Measurements from ENCODE around the gene MAPK8IP2. TPM values are rescaled to one million over a fixed set of nuclear protein-coding genes. Genes with fewer than 3 reads are reported as not detected.
"Not testable (repeated sequence)": the region's sequence is repeated elsewhere in the genome, so short reads cannot be mapped to it uniquely, and the experiment has no call there.

MAPK8IP2 gene
- total RNA-seq, 1 donor from 2014 or later = 60.3 TPM

- FAIRE-seq (no peak), DNase-seq (ENCODE audit: low spot score in 2 of 2) (no peak)
Measured at GRCh38 chr22:50595189-50595588, 5.4 kb upstream of the MAPK8IP2 start.

- no peak for DNase-seq (ENCODE audit: low spot score in 2 of 2)
- FAIRE-seq = no peak
Measured at GRCh38 chr22:50597097-50597496, 3.5 kb upstream of the MAPK8IP2 start.

- FAIRE-seq (no peak), DNase-seq (ENCODE audit: low spot score in 2 of 2) (peak; percentile 88 to 89)
Measured at GRCh38 chr22:50599816-50600455, 657 bp upstream of the MAPK8IP2 start.

- DNase-seq (ENCODE audit: low spot score in 2 of 2) = peak; percentile 53
- no peak for FAIRE-seq
Measured at GRCh38 chr22:50600967-50601668, 525 bp downstream of the MAPK8IP2 start.

- FAIRE-seq = no peak
- DNase-seq (ENCODE audit: low spot score in 2 of 2) = peak in 1 of 2 donors; percentile 49
Measured at GRCh38 chr22:50601669-50602337, 1.2 kb downstream of the MAPK8IP2 start.

- FAIRE-seq (no peak), DNase-seq (ENCODE audit: low spot score in 2 of 2) (peak; percentile 27 to 51)
Measured at GRCh38 chr22:50602338-50602700, 1.7 kb downstream of the MAPK8IP2 start.

GRCh38 chr22:50603511-50604255 lies 3.1 kb downstream of the MAPK8IP2 start:
- no peak for FAIRE-seq
- no peak for DNase-seq (ENCODE audit: low spot score in 2 of 2)

GRCh38 chr22:50604256-50605001 lies 3.8 kb downstream of the MAPK8IP2 start:
- FAIRE-seq (no peak), DNase-seq (ENCODE audit: low spot score in 2 of 2) (no peak)

- no peak for FAIRE-seq
- no peak for DNase-seq (ENCODE audit: low spot score in 2 of 2)
Measured at GRCh38 chr22:50605002-50605612, 4.5 kb downstream of the MAPK8IP2 start.

- DNase-seq (ENCODE audit: low spot score in 2 of 2) (no peak), FAIRE-seq (no peak)
Measured at GRCh38 chr22:50605613-50606074, 5.1 kb downstream of the MAPK8IP2 start.

- DNase-seq (ENCODE audit: low spot score in 2 of 2) = peak in 1 of 2 donors; percentile 37
- no peak for FAIRE-seq
Measured at GRCh38 chr22:50606165-50606945, 5.8 kb downstream of the MAPK8IP2 start.

- no peak for FAIRE-seq
- peak in 1 of 2 donors; percentile 30 for DNase-seq (ENCODE audit: low spot score in 2 of 2)
Measured at GRCh38 chr22:50606946-50607658, 6.5 kb downstream of the MAPK8IP2 start.

GRCh38 chr22:50607659-50608020 lies 7.0 kb downstream of the MAPK8IP2 start:
- DNase-seq (ENCODE audit: low spot score in 2 of 2) = no peak

GRCh38 chr22:50608058-50608840 lies 7.7 kb downstream of the MAPK8IP2 start:
- not testable (repeated sequence) for DNase-seq (ENCODE audit: low spot score in 2 of 2); FAIRE-seq

More at GRCh38 chr22:50607659-50608020, 7.0 kb downstream of the MAPK8IP2 start:
- FAIRE-seq = no peak

- DNase-seq (ENCODE audit: low spot score in 2 of 2) = no peak
- FAIRE-seq = no peak
Measured at GRCh38 chr22:50608996-50609395, 8.4 kb downstream of the MAPK8IP2 start.

GRCh38 chr22:50609599-50609998 lies 9.0 kb downstream of the MAPK8IP2 start:
- DNase-seq (ENCODE audit: low spot score in 2 of 2) (no peak), FAIRE-seq (no peak)

GRCh38 chr22:50610041-50610451 lies 9.5 kb downstream of the MAPK8IP2 start:
- DNase-seq (ENCODE audit: low spot score in 2 of 2) (no peak), FAIRE-seq (no peak)
